ENCODE data around the gene ATP1B4. TPM values are rescaled to one million over a fixed set of nuclear protein-coding genes. Genes with fewer than 3 reads are reported as not detected.

ATP1B4 gene
- total RNA-seq, 2 donors from 2014 or later, result not detected

GRCh38 chrX:120331116-120331515 lies 30.8 kb upstream of the ATP1B4 start:
- no peak overlapping the region for H3K27ac ChIP-seq
- H3K4me1 ChIP-seq (ENCODE audit: control insufficient read depth in 1 of 2, low read depth in 2 of 2), result no peaks in the 10 kb centered on the region
- no peaks in the 10 kb centered on the region for H3K36me3 ChIP-seq
- H3K9me3 ChIP-seq, result no peaks in the 10 kb centered on the region
- no peak overlapping the region for H3K4me3 ChIP-seq
- no peaks in the 10 kb centered on the region for H3K27me3 ChIP-seq (replicated peaks; ENCODE audit: insufficient read depth)
- no peak for ATAC-seq (ENCODE audit: insufficient number of reproducible peaks, low FRiP score, low read depth)
- no peak for DNase-seq (ENCODE audit: low spot score)
- no peak for TF ChIP-seq CTCF (IDR thresholded peaks at IDR 0.05)

- Histone ChIP-seq H3K27ac (no peak overlapping the region), H3K36me3 (no peaks in the 10 kb centered on the region), H3K27me3 (replicated peaks; ENCODE audit: insufficient read depth) (no peaks in the 10 kb centered on the region), H3K9me3 (no peaks in the 10 kb centered on the region), H3K4me3 (no peak overlapping the region), H3K4me1 (ENCODE audit: control insufficient read depth in 1 of 2, low read depth in 2 of 2) (no peaks in the 10 kb centered on the region)
- no peak for DNase-seq (ENCODE audit: low spot score)
- ATAC-seq (ENCODE audit: insufficient number of reproducible peaks, low FRiP score, low read depth), result no peak
- TF ChIP-seq CTCF (IDR thresholded peaks at IDR 0.05), result no peak
These were observed 29.5 kb upstream of the ATP1B4 start for GRCh38 chrX:120332394-120332793.

GRCh38 chrX:120334151-120334550 lies 27.7 kb upstream of the ATP1B4 start:
- no peak for ATAC-seq (ENCODE audit: insufficient number of reproducible peaks, low FRiP score, low read depth)

GRCh38 chrX:120334603-120335002 lies 27.3 kb upstream of the ATP1B4 start:
- Histone ChIP-seq H3K27ac (no peak overlapping the region), H3K4me1 (ENCODE audit: control insufficient read depth in 1 of 2, low read depth in 2 of 2) (no peaks in the 10 kb centered on the region), H3K4me3 (no peak overlapping the region), H3K27me3 (replicated peaks; ENCODE audit: insufficient read depth) (no peaks in the 10 kb centered on the region), H3K36me3 (no peaks in the 10 kb centered on the region), H3K9me3 (no peaks in the 10 kb centered on the region)
- ATAC-seq (ENCODE audit: insufficient number of reproducible peaks, low FRiP score, low read depth), result no peak
- no peak for TF ChIP-seq CTCF (IDR thresholded peaks at IDR 0.05)
- DNase-seq (ENCODE audit: low spot score), result no peak

More at GRCh38 chrX:120334151-120334550, 27.7 kb upstream of the ATP1B4 start:
- Histone ChIP-seq H3K27me3 (replicated peaks; ENCODE audit: insufficient read depth) (no peaks in the 10 kb centered on the region), H3K36me3 (no peaks in the 10 kb centered on the region), H3K27ac (no peak overlapping the region), H3K4me3 (no peak overlapping the region), H3K9me3 (no peaks in the 10 kb centered on the region), H3K4me1 (ENCODE audit: control insufficient read depth in 1 of 2, low read depth in 2 of 2) (no peaks in the 10 kb centered on the region)
- no peak for DNase-seq (ENCODE audit: low spot score)
- no peak for TF ChIP-seq CTCF (IDR thresholded peaks at IDR 0.05)

- Histone ChIP-seq H3K27me3 (replicated peaks; ENCODE audit: insufficient read depth) (no peaks in the 10 kb centered on the region), H3K4me1 (ENCODE audit: control insufficient read depth in 1 of 2, low read depth in 2 of 2) (no peaks in the 10 kb centered on the region), H3K36me3 (no peaks in the 10 kb centered on the region), H3K9me3 (no peaks in the 10 kb centered on the region), H3K4me3 (no peak overlapping the region), H3K27ac (no peak overlapping the region)
- DNase-seq (ENCODE audit: low spot score) (no peak), ATAC-seq (ENCODE audit: insufficient number of reproducible peaks, low FRiP score, low read depth) (no peak)
- no peak for TF ChIP-seq CTCF (IDR thresholded peaks at IDR 0.05)
These were observed 26.6 kb upstream of the ATP1B4 start for GRCh38 chrX:120335289-120335688.
